A549 (cell line): ENCODE results near the gene SH3GL2. TPM values are rescaled to one million over a fixed set of nuclear protein-coding genes. Genes with fewer than 3 reads are reported as not detected.

Experiments
- ATAC-seq, 2 experiments: fragments of 200-7000 bp in 1 of 2; fragments of >200 bp in 1 of 2; cut with Nextera tagmentation in 1 of 2; cut with Tn5 transposase in 1 of 2; 3 replicates each; pipeline versions ENCODE4 v1.8.0 to v1.9.1; 2018 to 2020; ENCODE audit warnings: mild to moderate bottlenecking in 1 of 2, moderate library complexity in 1 of 2
- CTCF ChIA-PET: fragments of 300-600 bp; sonication (Branson Sonifier 250); formaldehyde crosslinking; extraction: SDS; loops from one replicate; lab custom pipeline; 2021; ENCODE audit warnings: antibody characterized with exemption, inconsistent platforms; lab: Yijun Ruan, JAX
- POLR2A ChIA-PET: fragments of 350-600 bp; formaldehyde crosslinking; extraction: SDS; loops from one replicate; lab custom pipeline; 2021; ENCODE audit warnings: antibody characterized with exemption, inconsistent platforms; lab: Yijun Ruan, JAX
- DNase-seq, 2 experiments: peaks; one replicate each; pipeline versions ENCODE4 v3.0.0 to v3.0.0-alpha.2; 2011 to 2016; ENCODE audit warnings: low read depth in 1 of 2, low spot score in 1 of 2
- FAIRE-seq: peaks from 2 replicates; lab custom pipeline; 2011; peaks lifted over from hg19 to GRCh38; lab: Jason Lieb, UNC
- H3K27ac ChIP-seq, 2 experiments: fragments of >200 bp; sonication (Bioruptor Twin); formaldehyde crosslinking; 3 replicates each; pipeline ENCODE4 v1.5.1; 2016 to 2017
- H3K4me1 ChIP-seq: fragments of >200 bp; sonication (Bioruptor Twin); formaldehyde crosslinking; 3 replicates; pipeline ENCODE4 v1.6.1; 2016
- H3K4me2 ChIP-seq: fragments of >200 bp; sonication (Bioruptor Twin); formaldehyde crosslinking; 3 replicates; pipeline ENCODE4 v1.6.1; 2016
- H3K4me3 ChIP-seq: fragments of >200 bp; sonication (Bioruptor Twin); formaldehyde crosslinking; 3 replicates; pipeline ENCODE4 v1.5.1; 2016
- H3K9me3 ChIP-seq: fragments of >200 bp; sonication (Bioruptor Twin); formaldehyde crosslinking; 3 replicates; pipeline ENCODE4 v1.6.1; 2016
- ATOH8 ChIP-seq: fragments of 250-450 bp; sonication (Bioruptor Pico); IDR thresholded peaks from 2 replicates; pipeline ENCODE4 v1.5.0; 2020; ENCODE audit warnings: low read depth, mild to moderate bottlenecking, moderate library complexity
- BHLHE40 ChIP-seq: IDR thresholded peaks from 2 replicates; pipeline ENCODE4 v1.6.1; 2012; ENCODE audit warnings: low read depth, low read length, inconsistent platforms
- CEBPB ChIP-seq, 2 experiments: fragments of >200 bp in 1 of 2; sonication (Bioruptor Twin) in 1 of 2; formaldehyde crosslinking in 1 of 2; IDR thresholded peaks; 2 replicates each; pipeline ENCODE4 v1.6.1; 2012 to 2016
- CHD4 ChIP-seq: fragments of 200-600 bp; sonication (generic); IDR thresholded peaks from 2 replicates; pipeline ENCODE4 v1.6.1; 2016; ENCODE audit warnings: antibody characterized with exemption, mild to moderate bottlenecking, borderline replicate concordance
- CTCF ChIP-seq: fragments of >200 bp; sonication (Bioruptor Twin); formaldehyde crosslinking; IDR thresholded peaks from 3 replicates; pipeline ENCODE4 v1.5.1; 2016
- E2F6 ChIP-seq: IDR thresholded peaks from 2 replicates; pipeline ENCODE4 v1.6.1; 2012; ENCODE audit warnings: low read depth, borderline replicate concordance
- ELK1 ChIP-seq: fragments of 150-350 bp; IDR thresholded peaks from 2 replicates; pipeline ENCODE4 v1.6.1; 2014; ENCODE audit warnings: low read depth, mild to moderate bottlenecking, low read length
- GATA3 ChIP-seq: IDR thresholded peaks from 2 replicates; pipeline ENCODE4 v1.6.1; 2012; ENCODE audit warnings: borderline replicate concordance
- HDAC2 ChIP-seq: fragments of 200-600 bp; sonication (generic); IDR thresholded peaks from 2 replicates; pipeline ENCODE4 v1.6.1; 2016
- HES2 ChIP-seq: fragments of >200 bp; sonication (Bioruptor Twin); formaldehyde crosslinking; IDR thresholded peaks from 2 replicates; pipeline ENCODE4 v1.6.1; 2016
- HMGXB4 ChIP-seq: fragments of 250-450 bp; sonication (Bioruptor Pico); IDR thresholded peaks from 2 replicates; pipeline ENCODE4 v1.5.0; 2021; ENCODE audit warnings: mild to moderate bottlenecking, moderate library complexity, borderline replicate concordance
- JUN ChIP-seq, 2 experiments: fragments of >200 bp; sonication (Bioruptor Twin); formaldehyde crosslinking; IDR thresholded peaks; 2 replicates in 1 of 2; 3 replicates in 1 of 2; pipeline ENCODE4 v1.6.1; 2016 to 2017
- JUNB ChIP-seq: fragments of >200 bp; sonication (Bioruptor Twin); formaldehyde crosslinking; IDR thresholded peaks from 2 replicates; pipeline ENCODE4 v1.6.1; 2016
- KDM1A ChIP-seq: fragments of 200-600 bp; sonication (generic); IDR thresholded peaks from 2 replicates; pipeline ENCODE4 v1.6.1; 2016; ENCODE audit warnings: low read depth, mild to moderate bottlenecking
- POLR2AphosphoS2 ChIP-seq: conservative IDR thresholded peaks from 2 replicates; pipeline ENCODE4 v1.6.1; 2012; ENCODE audit warnings: low read length, improper control_type of control experiment, inconsistent platforms
- RCOR1 ChIP-seq: fragments of 150-350 bp; IDR thresholded peaks from 2 replicates; pipeline ENCODE4 v1.6.1; 2014; ENCODE audit warnings: antibody characterized with exemption, low read length, low read depth
- RNF2 ChIP-seq: fragments of 200-600 bp; sonication (generic); IDR thresholded peaks from 2 replicates; pipeline ENCODE4 v1.6.1; 2016; ENCODE audit warnings: low read depth, mild to moderate bottlenecking, antibody characterized with exemption, moderate library complexity, borderline replicate concordance
- ZNF302 ChIP-seq: fragments of 250-450 bp; sonication (Bioruptor Pico); IDR thresholded peaks from 2 replicates; pipeline ENCODE4 v1.9.0; 2021; ENCODE audit warnings: inconsistent platforms, mild to moderate bottlenecking, moderate library complexity
- WGBS: methylation state at CpG from one replicate; pipeline ENCODE4 v1.1.6; 2017; ENCODE audit errors: missing lambda C conversion rate; 5-methylcytosine and 5-hydroxymethylcytosine counted together
- polyA plus RNA-seq, 4 experiments: library from polyadenylated mRNA; depleted of rRNA in 3 of 4; stranded (reverse); fragments of >200 nt; fragmentation: RNase III in 1 of 4; extraction: RNeasy Plus Mini Kit Qiagen cat#74134 plus additional on column Dnase treatment in 1 of 4; gene quantifications; 2 replicates in 3 of 4; 3 replicates in 1 of 4; pipeline ENCODE4 v1.2.3, GENCODE V29; 2011 to 2017

Gene SH3GL2
- polyA plus RNA-seq, 2 of the 4 experiments (the other 2 are of a cell fraction), result 0.03 TPM

- H3K4me2 ChIP-seq, result no peak overlapping the region
- 0% methylated on average over 1 of the region's 1 CpG for WGBS
- no peaks in the 10 kb centered on the region for H3K9me3 ChIP-seq
- no peak overlapping the region for H3K27ac ChIP-seq
- no peaks in the 10 kb centered on the region for H3K4me1 ChIP-seq
- TF ChIP-seq CTCF (no peak), ELK1 (no peak), JUN (IDR thresholded peaks at IDR 0.05) (no peak), JUNB (no peak), ATOH8 (no peak), KDM1A (no peak), CHD4 (no peak), CEBPB (IDR thresholded peaks at IDR 0.05) (no peak), BHLHE40 (no peak)
- CTCF ChIA-PET, result interaction anchor here (0.8 kb wide), 1 partner anchor 21 kb away, joined by 3 read pairs; no protein-coding TSS in a partner anchor
- DNase-seq (no peak), ATAC-seq (no peak), FAIRE-seq (no peak)
- no peak overlapping the region for H3K4me3 ChIP-seq
- POLR2A ChIA-PET, result no interaction called here
Measured at GRCh38 chr9:17588395-17588794, 9.5 kb downstream of the SH3GL2 start.

- H3K4me2 ChIP-seq, result no peak overlapping the region
- DNase-seq, result no peak
- ATAC-seq, result no peak
- no peak for FAIRE-seq
- ChIA-PET CTCF (interaction anchor here (0.8 kb wide), 1 partner anchor 21 kb away, joined by 3 read pairs; no protein-coding TSS in a partner anchor), POLR2A (no interaction called here)
- H3K27ac ChIP-seq, result no peak overlapping the region
- H3K4me3 ChIP-seq, result no peak overlapping the region
- H3K4me1 ChIP-seq, result no peaks in the 10 kb centered on the region
- 29% methylated on average over 4 of the region's 4 CpGs for WGBS
- H3K9me3 ChIP-seq, result no peaks in the 10 kb centered on the region
- TF ChIP-seq HES2, result no peak
- TF ChIP-seq HDAC2, result no peak
- no peak for TF ChIP-seq JUN (IDR thresholded peaks at IDR 0.05)
- TF ChIP-seq ZNF302 (CRISPR knock-in tag), result no peak
- no peak for TF ChIP-seq CHD4
- TF ChIP-seq RCOR1, result no peak
- TF ChIP-seq RNF2, result no peak
- no peak for TF ChIP-seq HMGXB4 (CRISPR knock-in tag)
- TF ChIP-seq KDM1A, result no peak
- no peak for TF ChIP-seq E2F6
- no peak for TF ChIP-seq POLR2AphosphoS2
- no peak for TF ChIP-seq GATA3
Measured at GRCh38 chr9:17588941-17589340, 10.1 kb downstream of the SH3GL2 start.
